ENCODE measurements around the gene RAB3B.

The RAB3B gene

GRCh38 chr1:51956528-51957509, 33.7 kb downstream of the RAB3B start:
- no peak for DNase-seq (ENCODE audit: low read depth)

DNA sequence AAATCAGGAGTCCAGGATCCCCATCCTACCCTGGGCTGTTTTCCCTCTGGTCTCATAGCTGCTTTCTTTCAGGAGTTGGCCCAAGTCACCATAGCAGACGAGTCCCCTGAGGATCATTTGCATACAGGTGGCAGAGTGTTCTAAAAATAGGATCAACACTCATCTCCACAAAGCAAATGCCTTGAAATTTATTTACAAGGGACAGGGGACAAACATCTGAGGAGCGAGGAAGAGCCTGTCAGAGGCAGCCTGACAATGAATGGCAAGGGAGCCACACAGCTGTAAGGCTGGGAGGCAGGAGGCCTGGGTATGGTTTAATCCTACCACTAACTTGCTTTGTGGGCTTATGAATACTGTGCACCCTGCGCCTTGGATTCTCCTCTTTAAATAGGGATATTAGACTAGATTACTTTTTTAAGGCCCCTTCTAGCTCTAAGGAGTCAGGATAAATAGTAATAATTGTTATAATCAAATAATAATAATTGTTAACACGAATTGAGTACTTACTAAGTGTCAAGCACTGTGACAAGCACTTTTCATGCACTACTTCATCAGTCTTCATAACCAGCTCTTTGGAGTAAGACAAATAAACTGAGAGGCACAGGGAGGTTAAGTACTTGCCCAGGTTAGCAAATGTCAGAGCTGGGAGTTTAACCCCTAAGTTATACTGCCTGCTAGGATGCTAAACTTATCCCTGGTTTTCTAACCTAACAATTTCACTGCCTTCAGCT, 34.5 kb downstream of the RAB3B start:
- DNase-seq (ENCODE audit: low read depth), result no peak

DNA sequence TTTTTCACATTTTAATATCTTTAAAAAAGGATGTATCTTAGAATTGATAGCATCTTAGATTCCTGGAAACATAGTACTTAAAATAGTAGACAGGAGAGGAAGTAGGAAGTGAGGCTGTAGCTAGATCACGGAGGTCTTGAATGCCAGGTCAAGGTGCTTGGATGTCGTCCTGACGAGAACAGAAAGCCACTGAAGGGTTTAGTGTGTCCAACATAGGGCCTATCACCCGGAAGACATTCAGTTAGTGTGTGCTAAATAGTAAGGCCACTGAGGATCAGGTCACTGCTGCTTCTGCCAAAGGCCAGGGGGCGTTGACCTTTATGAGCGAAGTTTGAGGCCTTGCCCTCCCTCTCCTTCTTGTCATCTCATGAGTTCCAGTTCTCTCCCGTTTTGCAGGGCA, 35.7 kb downstream of the RAB3B start:
- no peak for DNase-seq (ENCODE audit: low read depth)

DNA sequence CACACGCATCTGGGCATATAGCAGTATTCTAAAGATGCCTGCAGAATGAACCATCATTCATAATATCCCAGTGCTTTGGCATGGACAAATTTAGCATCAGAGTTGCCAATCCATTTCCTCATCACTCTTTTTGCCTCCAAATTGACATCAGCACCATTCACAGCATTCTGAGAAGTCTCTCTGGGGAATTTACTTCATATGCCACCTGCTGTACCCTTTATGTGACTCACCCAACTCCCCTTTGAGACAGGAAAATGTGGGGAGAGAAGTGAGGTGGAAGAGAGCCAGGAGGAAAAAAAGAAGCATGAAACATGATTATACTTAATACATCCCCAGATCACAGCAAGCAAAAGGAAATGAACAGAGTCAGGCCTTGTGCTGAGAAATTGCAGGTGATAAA, 37.4 kb downstream of the RAB3B start:
- DNase-seq (ENCODE audit: low read depth), result no peak

- DNase-seq (ENCODE audit: low read depth), result no peak
These were observed 37.9 kb downstream of the RAB3B start for GRCh38 chr1:51952638-51953037.

DNA sequence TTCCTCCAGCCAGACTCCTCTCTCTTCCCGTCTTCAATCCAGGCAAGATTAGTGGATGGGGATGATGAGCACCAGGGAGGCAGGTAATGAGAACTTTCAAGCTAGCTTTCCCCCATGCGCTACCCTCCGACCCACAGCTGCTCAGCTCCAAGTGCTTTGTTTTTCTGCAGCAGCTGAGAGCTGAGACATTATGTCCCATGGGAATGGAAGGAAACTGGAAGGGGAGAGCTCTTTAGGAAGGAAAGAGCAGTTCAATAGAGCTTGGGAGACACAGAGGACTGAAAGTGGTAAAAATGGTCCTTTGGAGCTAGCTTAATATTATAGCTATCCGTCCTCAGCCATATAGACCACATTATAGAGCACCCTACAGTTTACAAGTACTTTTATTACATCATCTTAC, 39.8 kb downstream of the RAB3B start:
- DNase-seq (ENCODE audit: low read depth), result no peak

- no peak for DNase-seq (ENCODE audit: low read depth)
These were observed 41.3 kb downstream of the RAB3B start for GRCh38 chr1:51949014-51949702.

DNA sequence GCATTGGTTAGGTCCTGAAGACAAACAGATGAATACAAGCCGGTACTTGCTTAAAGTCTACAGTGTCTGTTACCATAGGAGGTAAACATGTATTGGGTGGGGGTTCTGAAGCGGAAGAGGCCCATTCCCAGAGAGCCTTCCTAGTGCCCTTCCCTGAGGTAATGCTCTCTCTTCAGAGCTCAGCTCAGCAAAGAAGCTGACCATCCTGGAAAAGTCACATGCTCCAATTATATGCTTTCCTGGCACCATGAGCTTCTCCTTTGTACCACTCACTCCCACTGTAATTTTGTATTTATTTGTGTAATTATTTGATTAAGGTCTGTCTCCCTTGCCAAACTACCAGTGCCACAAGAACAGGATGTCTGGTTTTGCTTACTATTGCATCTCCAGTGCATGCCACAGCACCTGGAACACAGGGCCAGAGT, 42.0 kb downstream of the RAB3B start:
- DNase-seq (ENCODE audit: low read depth), result no peak

GRCh38 chr1:51946300-51946699, 44.2 kb downstream of the RAB3B start:
- no peak for DNase-seq (ENCODE audit: low read depth)

- no peak for DNase-seq (ENCODE audit: low read depth)
These were observed 44.9 kb downstream of the RAB3B start for GRCh38 chr1:51945591-51945990.

DNA sequence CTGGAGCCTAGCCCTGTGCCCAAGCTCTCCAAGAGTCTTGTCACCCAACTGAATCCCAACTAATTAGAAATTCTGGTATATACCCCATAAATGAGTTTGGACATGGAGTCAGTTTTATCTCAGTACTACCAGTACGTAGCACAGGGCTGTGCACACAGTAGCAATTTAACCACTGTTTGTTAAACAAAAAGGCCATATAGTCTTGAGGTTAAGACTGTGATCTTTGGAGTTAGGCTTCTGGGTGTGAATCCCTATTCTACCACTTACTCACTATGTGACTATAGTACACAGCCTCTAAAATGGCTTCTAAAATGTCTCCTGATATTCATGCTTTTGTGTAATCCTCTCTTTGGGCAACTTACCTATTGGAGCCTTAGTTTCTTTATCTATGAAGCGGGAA, 48.2 kb downstream of the RAB3B start:
- DNase-seq (ENCODE audit: low read depth), result no peak

- DNase-seq (ENCODE audit: low read depth), result no peak
These were observed 49.0 kb downstream of the RAB3B start for GRCh38 chr1:51941528-51941927.

DNA sequence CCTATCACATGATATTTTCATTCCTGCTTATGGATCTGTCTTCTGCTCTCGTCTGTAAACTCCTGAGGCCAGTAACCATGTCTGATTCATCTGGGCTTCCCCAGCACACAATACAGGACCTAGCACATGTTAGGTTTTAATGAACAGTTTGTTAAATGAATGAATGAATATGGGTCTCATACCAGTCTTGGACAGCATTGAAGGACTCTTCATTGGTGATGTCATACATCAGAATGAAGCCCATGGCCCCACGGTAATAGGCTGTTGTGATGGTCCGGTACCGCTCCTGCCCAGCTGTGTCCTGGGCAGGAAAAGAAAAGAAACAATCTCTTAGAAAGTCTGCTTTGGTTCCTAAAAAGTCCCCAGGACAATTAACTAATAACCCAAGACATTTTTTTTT, 53.4 kb downstream of the RAB3B start:
- DNase-seq (ENCODE audit: low read depth), result no peak

GRCh38 chr1:51936531-51936930, 54.0 kb downstream of the RAB3B start:
- no peak for DNase-seq (ENCODE audit: low read depth)

GRCh38 chr1:51933344-51933743, 57.2 kb downstream of the RAB3B start:
- DNase-seq (ENCODE audit: low read depth), result no peak

DNA sequence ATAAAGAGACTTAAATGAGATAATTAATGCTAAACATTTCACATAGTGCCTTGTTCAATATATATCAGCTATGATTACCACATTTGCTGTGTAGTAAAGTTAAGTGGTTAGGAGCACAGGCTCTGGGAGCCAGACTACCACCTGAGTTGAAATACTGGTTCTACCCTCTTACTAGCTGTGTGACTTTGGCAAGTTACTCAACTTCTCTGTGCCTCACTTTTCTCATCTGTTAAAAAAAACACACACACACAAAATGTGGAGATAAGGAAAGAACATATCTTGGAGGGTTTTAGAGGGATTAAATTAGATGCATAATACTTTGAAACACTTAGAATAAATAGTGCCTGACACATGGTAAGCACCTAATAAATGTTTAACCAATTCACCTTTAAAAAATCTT, 60.2 kb downstream of the RAB3B start:
- no peak for DNase-seq (ENCODE audit: low read depth)

GRCh38 chr1:51928896-51929295, 61.6 kb downstream of the RAB3B start:
- DNase-seq (ENCODE audit: low read depth), result no peak

DNA sequence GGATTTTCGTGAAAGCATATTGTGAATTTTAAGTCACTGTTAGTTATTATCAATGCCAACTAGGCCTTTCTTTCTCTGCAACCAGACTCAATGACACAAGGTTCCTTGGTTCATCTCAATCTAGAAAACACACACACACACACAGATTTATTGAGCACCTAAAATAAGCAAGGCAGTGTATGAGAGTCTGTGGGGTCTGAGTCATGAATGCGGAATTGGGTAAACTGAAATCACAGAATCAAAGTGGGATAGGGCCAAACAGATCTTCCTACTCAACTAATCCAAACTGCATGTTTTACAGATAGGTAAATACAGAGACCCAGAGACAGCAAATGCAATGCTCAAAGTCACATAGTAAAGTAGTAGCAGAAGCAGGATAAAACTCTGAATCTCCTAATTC, 63.5 kb downstream of the RAB3B start:
- no peak for DNase-seq (ENCODE audit: low read depth)

- DNase-seq (ENCODE audit: low read depth), result no peak
These were observed 64.2 kb downstream of the RAB3B start for GRCh38 chr1:51926171-51926812.

DNA sequence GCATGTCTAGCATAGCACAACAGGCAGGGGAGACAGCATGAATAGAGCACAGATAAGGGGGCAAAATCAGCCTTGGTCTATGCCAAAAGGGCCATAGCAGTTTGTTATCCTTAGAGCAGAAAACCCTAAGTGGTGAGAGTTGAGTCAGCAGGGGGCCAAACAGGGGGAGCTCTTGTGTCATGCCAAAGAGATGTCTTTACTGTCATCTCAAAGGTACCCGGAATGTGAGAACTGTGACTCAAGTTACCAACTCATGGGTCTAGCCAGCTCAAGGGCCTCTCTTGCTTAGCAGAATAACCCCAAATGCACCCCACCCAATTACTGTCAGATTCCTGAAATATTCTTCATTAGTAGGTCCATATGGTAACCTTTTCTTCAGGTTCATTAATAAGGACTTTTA, 66.0 kb downstream of the RAB3B start:
- no peak for DNase-seq (ENCODE audit: low read depth)

DNA sequence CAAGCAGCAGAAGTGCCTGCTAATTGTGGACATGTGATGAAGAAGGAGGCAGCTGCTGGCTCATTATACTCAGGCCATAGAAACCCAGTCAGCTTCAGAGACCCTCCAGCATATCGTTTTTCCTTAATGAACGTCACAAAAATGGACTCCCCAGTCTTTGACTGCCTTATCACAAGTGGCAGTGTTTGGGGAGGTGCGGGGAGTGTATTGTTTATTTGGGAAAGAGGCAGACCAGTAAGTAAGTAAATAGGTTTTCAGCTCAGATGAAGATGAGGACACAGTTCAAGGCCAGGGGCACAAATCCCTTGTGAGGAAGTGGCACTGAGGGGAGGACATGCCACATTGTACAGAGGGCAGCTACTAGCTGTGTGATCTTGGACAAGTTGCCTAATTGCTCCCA, 68.5 kb downstream of the RAB3B start:
- DNase-seq (ENCODE audit: low read depth), result no peak

- DNase-seq (ENCODE audit: low read depth), result no peak
These were observed 70.4 kb downstream of the RAB3B start for GRCh38 chr1:51920130-51920529.

Data from activated gamma-delta T cell treated with anti-CD3 and anti-CD28 coated beads, Interleukin-2, amount 50 U/mL, for 16 hours (primary cell).